Panc1 (cell line): Measurements from ENCODE around the gene ELAVL1. TPM values are rescaled to one million over a fixed set of nuclear protein-coding genes. Genes with fewer than 3 reads are reported as not detected.

Experiments used
- ATAC-seq: fragments of 200-7000 bp; cut with Tn5 transposase; 2 replicates; pipeline ENCODE4 v1.9.1; 2020; ENCODE audit warnings: mild to moderate bottlenecking, moderate library complexity
- BruUV-seq: library from RNA; stranded (reverse); fragments of 400-500 nt; replicated peaks from 2 replicates; lab custom pipeline; 2021; lab: Mats Ljungman, UMichigan
- CTCF ChIA-PET: fragments of 300-600 bp; sonication (Branson Sonifier 250); formaldehyde crosslinking; loops from one replicate; lab custom pipeline; 2022; ENCODE audit warnings: antibody characterized with exemption; lab: Charles Lee
- POLR2A ChIA-PET: fragments of 300-600 bp; sonication (Branson Sonifier 250); formaldehyde crosslinking; loops from one replicate; lab custom pipeline; 2022; ENCODE audit warnings: antibody characterized with exemption; lab: Charles Lee
- DNase-seq: peaks from one replicate; pipeline ENCODE4 v3.0.0-alpha.2; 2010; ENCODE audit warnings: low read depth, low spot score
- H3K27ac ChIP-seq: 2 replicates; pipeline ENCODE4 v1.5.1; 2011; ENCODE audit warnings: mild to moderate bottlenecking, low read length, inconsistent platforms
- H3K27me3 ChIP-seq: fragments of 200-500 bp; sonication (Bioruptor generic); 2 replicates; pipeline ENCODE4 v1.6.0; 2014; ENCODE audit warnings: low read length, inconsistent platforms; ENCODE audit not compliant: control insufficient read depth, insufficient read depth
- H3K36me3 ChIP-seq: fragments of 200-500 bp; sonication (Bioruptor generic); 2 replicates; pipeline ENCODE4 v1.5.1; 2014; ENCODE audit warnings: inconsistent platforms, mild to moderate bottlenecking, low read length, moderate library complexity; ENCODE audit not compliant: control insufficient read depth, insufficient read depth
- H3K4me1 ChIP-seq: 2 replicates; pipeline ENCODE4 v1.5.1; 2011; ENCODE audit warnings: inconsistent platforms, mild to moderate bottlenecking, low read length, moderate library complexity; ENCODE audit not compliant: control insufficient read depth, insufficient read depth
- H3K4me3 ChIP-seq, 2 experiments: 2 replicates each; pipeline ENCODE4 v1.5.1; 2011 to 2012; ENCODE audit warnings: low read depth in 2 of 2, low read length in 2 of 2, mild to moderate bottlenecking in 2 of 2, inconsistent platforms in 1 of 2, moderate library complexity in 1 of 2
- H3K9me3 ChIP-seq: fragments of 200-500 bp; sonication (Bioruptor generic); 2 replicates; pipeline ENCODE4 v1.5.1; 2014; ENCODE audit warnings: low read depth, mild to moderate bottlenecking, inconsistent platforms, low read length, moderate library complexity; ENCODE audit not compliant: control insufficient read depth, insufficient read depth
- POLR2AphosphoS5 ChIP-seq: IDR thresholded peaks from 2 replicates; pipeline ENCODE4 v1.6.1; 2012; ENCODE audit warnings: mild to moderate bottlenecking, low read depth, low read length, moderate library complexity
- REST ChIP-seq, 2 experiments: IDR thresholded peaks; 2 replicates each; pipeline ENCODE4 v1.6.1; 2011 to 2012; ENCODE audit warnings: low read depth in 2 of 2, control low read depth in 1 of 2, low read length in 1 of 2, mild to moderate bottlenecking in 1 of 2, moderate library complexity in 1 of 2; ENCODE audit not compliant: insufficient read depth in 1 of 2
- SIN3A ChIP-seq: IDR thresholded peaks from 2 replicates; pipeline ENCODE4 v1.6.1; 2012; ENCODE audit warnings: low read depth, mild to moderate bottlenecking, low read length, moderate library complexity, borderline replicate concordance; ENCODE audit not compliant: insufficient read depth
- TCF7L2 ChIP-seq: IDR thresholded peaks from 2 replicates; pipeline ENCODE4 v1.6.1; 2011; ENCODE audit warnings: mild to moderate bottlenecking, low read depth, low read length, inconsistent platforms
- in situ Hi-C: cut with HindIII; loops from 2 replicates; pipeline ENCODE4 v1.10.0; 2016; ENCODE audit warnings: low sequenced_read_pairs, low pct_unique_long_range_greater_than_20kb
- intact Hi-C: fragments of 100-400 bp; cut with micrococcal nuclease; formaldehyde crosslinking; loops from one replicate; pipeline ENCODE4 v1.10.0; 2022; ENCODE audit not compliant: unreplicated experiment
- total RNA-seq: library from RNA; stranded (reverse); gene quantifications from one replicate; pipeline ENCODE4 v1.2.1, GENCODE V29; 2021; ENCODE audit not compliant: unreplicated experiment
- TF ChIP-seq, protein P1 (sequence below): fragments of 450-650 bp; IDR thresholded peaks from 2 replicates; pipeline ENCODE4 v1.5.1; 2017; ENCODE audit warnings: mild to moderate bottlenecking

The ELAVL1 gene
- total RNA-seq, 1 experiment from 2014 or later, result 123 TPM

- TF ChIP-seq TCF7L2 (no peak), REST (IDR thresholded peaks at IDR 0.05; ENCODE audit: insufficient read depth in 1 of 2, low read depth in 2 of 2, low read length in 1 of 2) (no peak), SIN3A (no peak), POLR2AphosphoS5 (no peak)
- TF ChIP-seq, protein P1, sequence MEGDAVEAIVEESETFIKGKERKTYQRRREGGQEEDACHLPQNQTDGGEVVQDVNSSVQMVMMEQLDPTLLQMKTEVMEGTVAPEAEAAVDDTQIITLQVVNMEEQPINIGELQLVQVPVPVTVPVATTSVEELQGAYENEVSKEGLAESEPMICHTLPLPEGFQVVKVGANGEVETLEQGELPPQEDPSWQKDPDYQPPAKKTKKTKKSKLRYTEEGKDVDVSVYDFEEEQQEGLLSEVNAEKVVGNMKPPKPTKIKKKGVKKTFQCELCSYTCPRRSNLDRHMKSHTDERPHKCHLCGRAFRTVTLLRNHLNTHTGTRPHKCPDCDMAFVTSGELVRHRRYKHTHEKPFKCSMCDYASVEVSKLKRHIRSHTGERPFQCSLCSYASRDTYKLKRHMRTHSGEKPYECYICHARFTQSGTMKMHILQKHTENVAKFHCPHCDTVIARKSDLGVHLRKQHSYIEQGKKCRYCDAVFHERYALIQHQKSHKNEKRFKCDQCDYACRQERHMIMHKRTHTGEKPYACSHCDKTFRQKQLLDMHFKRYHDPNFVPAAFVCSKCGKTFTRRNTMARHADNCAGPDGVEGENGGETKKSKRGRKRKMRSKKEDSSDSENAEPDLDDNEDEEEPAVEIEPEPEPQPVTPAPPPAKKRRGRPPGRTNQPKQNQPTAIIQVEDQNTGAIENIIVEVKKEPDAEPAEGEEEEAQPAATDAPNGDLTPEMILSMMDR, result no peak
- H3K9me3 ChIP-seq, result no peaks in the 10 kb centered on the region
- DNase-seq (no peak), ATAC-seq (no peak)
- peak overlapping the region; percentile 76 to 81 for H3K4me3 ChIP-seq
- in situ Hi-C loops (no loop called here), intact Hi-C loops (no loop called here)
- H3K27me3 ChIP-seq, result no peaks in the 10 kb centered on the region
- peaks cover 30% of the 10 kb centered on the region for H3K4me1 ChIP-seq
- H3K36me3 ChIP-seq, result no peaks in the 10 kb centered on the region; the same call in none of the 2 replicates
- POLR2A ChIA-PET, result no interaction called here
- H3K27ac ChIP-seq, result peak overlapping the region; percentile 78
- BruUV-seq, result TSS peak; percentile 89
- CTCF ChIA-PET, result no interaction called here
Measured at GRCh38 chr19:8004001-8004400, 1.4 kb downstream of the ELAVL1 start.

DNA sequence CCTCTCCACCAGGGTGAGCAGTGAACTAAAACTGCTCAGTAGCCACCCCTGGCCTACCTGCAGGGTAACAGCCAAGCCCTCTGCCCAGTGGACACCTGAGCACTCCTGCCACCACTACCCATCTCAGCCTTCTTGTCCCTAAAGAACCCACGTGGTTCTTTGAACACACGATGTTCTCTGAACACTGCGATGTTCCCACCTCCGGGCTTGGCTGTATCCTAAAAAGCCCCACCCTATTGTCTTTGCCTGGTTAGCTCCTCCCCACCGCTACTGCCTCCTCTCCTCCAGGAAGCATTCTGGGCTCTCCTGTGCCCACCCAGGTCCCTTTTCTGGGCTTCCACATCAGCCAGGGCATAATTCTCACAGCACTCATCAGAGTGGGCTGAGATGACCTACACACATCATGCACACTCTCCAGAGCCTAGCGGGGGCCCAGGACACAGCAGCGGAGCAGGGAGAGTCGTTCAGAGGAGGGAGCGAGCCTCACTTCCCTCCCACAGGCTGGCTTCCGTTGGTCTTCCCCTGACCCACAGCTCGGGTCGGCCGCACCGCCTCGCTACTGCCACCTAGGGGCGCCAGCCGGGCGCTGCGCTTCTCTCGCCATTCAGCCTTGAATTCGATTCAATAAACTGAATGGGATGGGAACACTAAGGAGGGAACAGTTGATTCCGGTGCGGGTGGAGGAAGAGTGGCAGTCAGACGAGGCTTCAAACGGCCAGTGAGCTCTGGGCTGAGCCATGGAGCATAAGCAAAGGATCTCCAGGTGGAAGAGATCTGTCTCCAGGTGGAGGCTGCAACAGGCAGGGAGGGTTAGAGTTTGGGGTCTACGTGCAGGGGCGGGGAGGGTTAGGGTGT lies 3.2 kb downstream of the ELAVL1 start:
- peak overlapping the region; percentile 81 for H3K27ac ChIP-seq
- no peaks in the 10 kb centered on the region for H3K9me3 ChIP-seq
- ChIA-PET CTCF (interaction anchor here (0.6 to 1.2 kb wide), 2 partner anchors 169 to 206 kb away, joined by 3 to 5 read pairs; no protein-coding TSS in a partner anchor), POLR2A (no interaction called here)
- peaks cover 30% of the 10 kb centered on the region for H3K4me1 ChIP-seq
- ATAC-seq, result peak; percentile 72
- H3K4me3 ChIP-seq, result peak overlapping the region; percentile 16 to 35; a peak in 3 of 4 replicates
- H3K27me3 ChIP-seq, result no peaks in the 10 kb centered on the region
- in situ Hi-C loops, result no loop called here
- no TSS peak for BruUV-seq
- intact Hi-C loops, result no loop called here
- H3K36me3 ChIP-seq, result no peaks in the 10 kb centered on the region; the same call in none of the 2 replicates
- peak; percentile 43 for DNase-seq
- TF ChIP-seq, protein P1, result peak; percentile 97
- TF ChIP-seq TCF7L2, result no peak
- TF ChIP-seq REST (IDR thresholded peaks at IDR 0.05; ENCODE audit: insufficient read depth in 1 of 2, low read depth in 2 of 2, low read length in 1 of 2), result no peak
- no peak for TF ChIP-seq SIN3A
- TF ChIP-seq POLR2AphosphoS5, result no peak
